A549 treated with RU486 at 1 μM for 4 hours (cell line): Measurements from ENCODE around the gene ATP10B. TPM values are rescaled to one million over a fixed set of nuclear protein-coding genes. Genes with fewer than 3 reads are reported as not detected.

Experiments used
- total RNA-seq: library from RNA; stranded (reverse); fragments of 200-300 nt; extraction: Qiagen RNA extraction; gene quantifications from 5 replicates; pipeline ENCODE4 v1.2.3, GENCODE V29; 2022; ENCODE audit warnings: low read depth

ATP10B gene
- total RNA-seq = not detected in 5 replicates

GRCh38 chr5:160852049-160852448, at the start of gene ATP10B:
Gene ATP10B (minus strand): TSS chr5:160852211. CDS start chr5:160688074, 164,137 bp downstream.

